K562 (cell line): ENCODE measurements around the gene C6orf163. TPM values are rescaled to one million over a fixed set of nuclear protein-coding genes. Genes with fewer than 3 reads are reported as not detected.

Experiments used
- BHLHE40 ChIP-seq: IDR thresholded peaks from 2 replicates; pipeline ENCODE4 v1.6.1; 2011; ENCODE audit warnings: low read length, improper control_type of control experiment
- CHD7 ChIP-seq: fragments of 200-600 bp; sonication (generic); IDR thresholded peaks from one replicate; pipeline ENCODE4 v1.6.1; 2012; ENCODE audit warnings: mild to moderate bottlenecking, low read depth, low read length, inconsistent platforms
- DMBX1 ChIP-seq: fragments of 250-450 bp; sonication (Bioruptor Pico); IDR thresholded peaks from 2 replicates; pipeline ENCODE4 v1.8.0; 2022; ENCODE audit warnings: inconsistent platforms, mild to moderate bottlenecking, moderate library complexity, borderline replicate concordance
- MGA ChIP-seq: fragments of 450-650 bp; IDR thresholded peaks from 2 replicates; pipeline ENCODE4 v1.6.1; 2016; ENCODE audit warnings: mild to moderate bottlenecking, moderate library complexity
- SMAD4 ChIP-seq: fragments of 250-450 bp; sonication (Bioruptor Pico); conservative IDR thresholded peaks from 2 replicates; pipeline ENCODE4 v1.8.0; 2021; ENCODE audit warnings: inconsistent platforms, mild to moderate bottlenecking, moderate library complexity
- polyA plus RNA-seq, 8 experiments: library from polyadenylated mRNA; depleted of rRNA in 4 of 8; stranded (reverse) in 5 of 8; unstranded in 3 of 8; fragments of >200 nt; fragmentation: Nextera tagmentation in 2 of 8; fragmentation: Illumina TruSeq in 1 of 8; extraction: Ambion mirVana in 2 of 8; extraction: Trizol in 1 of 8; gene quantifications; 2 replicates each; pipeline versions ENCODE4 v1.2.1 to v1.2.3, GENCODE V29; 2011 to 2014; ENCODE audit warnings: inconsistent platforms in 1 of 8, missing spikeins in 1 of 8
- total RNA-seq, 7 experiments: library from RNA; depleted of rRNA in 6 of 7; stranded (reverse); fragments of >200 nt in 6 of 7; fragmentation: Illumina TruSeq in 2 of 7; extraction: Trizol in 2 of 7; gene quantifications; 2 replicates each; pipeline versions ENCODE4 v1.2.1 to v1.2.3, GENCODE V29; 2011 to 2021; ENCODE audit warnings: low replicate concordance in 1 of 7

C6orf163 gene
- total and polyA plus RNA-seq, 9 of the 15 experiments (the other 6 are each of a cell fraction or from before 2014, with no cell fraction given), result 0.67 to 4.7 (median 1.5) TPM

- TF ChIP-seq MGA, result 0 out of 2 replicates have a peak, but pooled peaks have one; percentile 24
- no peak for TF ChIP-seq CHD7
- TF ChIP-seq SMAD4, result 0 out of 2 replicates have a peak, but pooled peaks have one; percentile 41
- 0 out of 2 replicates have a peak, but pooled peaks have one; percentile 46 for TF ChIP-seq DMBX1 (CRISPR knock-in tag)
- TF ChIP-seq BHLHE40, result peak; percentile 30; the same call in 1 of the 2 replicates
Observed at GRCh38 chr6:87333033-87333432, 11.6 kb upstream of the C6orf163 start (continued).
